Measurements from ENCODE around the gene TMEM117.

DNA sequence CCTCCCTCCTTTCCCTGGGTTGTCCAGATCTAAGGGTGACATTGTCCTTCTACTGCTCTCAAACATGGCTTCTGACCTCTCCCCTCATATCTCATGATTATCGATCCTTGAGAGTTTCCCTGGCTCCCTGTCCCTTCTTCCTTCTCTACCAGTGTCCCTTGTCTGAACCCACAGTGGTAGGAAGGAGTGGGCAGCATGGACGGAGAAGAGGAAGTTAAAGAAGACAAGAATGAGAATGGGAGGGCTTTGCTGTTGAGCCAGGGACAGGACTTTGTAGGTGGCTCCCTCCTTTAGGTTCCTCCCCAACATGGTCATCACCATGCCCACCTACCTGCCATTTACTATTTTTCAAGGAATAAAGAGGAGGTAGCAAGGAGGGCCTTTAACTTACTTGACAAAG is 166.7 kb downstream of the TMEM117 start:
- TF ChIP-seq CTCF (tag by site-specific recombination; IDR thresholded peaks at IDR 0.05) (no peak), KLF10 (tag by site-specific recombination; IDR thresholded peaks at IDR 0.05) (no peak), ZNF324 (tag by site-specific recombination; IDR thresholded peaks at IDR 0.05) (no peak), ZBTB8A (tag by site-specific recombination; IDR thresholded peaks at IDR 0.05) (no peak), ELK4 (IDR thresholded peaks at IDR 0.05; ENCODE audit: borderline replicate concordance, low read depth, low read length) (no peak), ZNF658 (tag by site-specific recombination; IDR thresholded peaks at IDR 0.05) (no peak), YY1 (tag by site-specific recombination; IDR thresholded peaks at IDR 0.05) (no peak), ZNF792 (tag by site-specific recombination; IDR thresholded peaks at IDR 0.05) (no peak)
